Measurements from ENCODE around the gene FRAT2.

FRAT2 gene

GRCh38 chr10:97334370-97335175, at the start of gene FRAT2:
TSS of gene FRAT2 (minus strand) at chr10:97334729. CDS start at chr10:97334572, 157 bp downstream.
- peak; percentile 60 for DNase-seq

GRCh38 chr10:97384156-97384555, 49.6 kb upstream of the FRAT2 start:
- DNase-seq = no peak

- no peak for DNase-seq
Observed at GRCh38 chr10:97383159-97383558, 48.6 kb upstream of the FRAT2 start.

GRCh38 chr10:97381626-97382025, 47.1 kb upstream of the FRAT2 start:
- no peak for DNase-seq

- DNase-seq = no peak
Observed at GRCh38 chr10:97380516-97380915, 46.0 kb upstream of the FRAT2 start.

GRCh38 chr10:97378933-97379921, 44.7 kb upstream of the FRAT2 start:
- DNase-seq = no peak

GRCh38 chr10:97376413-97376812, 41.9 kb upstream of the FRAT2 start:
- peak; percentile 50 for DNase-seq

- no peak for DNase-seq
Observed at GRCh38 chr10:97373456-97373855, 38.9 kb upstream of the FRAT2 start.

GRCh38 chr10:97372233-97372875, 37.8 kb upstream of the FRAT2 start:
- no peak for DNase-seq

- DNase-seq = no peak
Observed at GRCh38 chr10:97371696-97372095, 37.2 kb upstream of the FRAT2 start.

- no peak for DNase-seq
Observed at GRCh38 chr10:97367126-97367649, 32.7 kb upstream of the FRAT2 start.

- DNase-seq = no peak
Observed at GRCh38 chr10:97366572-97366971, 32.0 kb upstream of the FRAT2 start.

- peak; percentile 100 for DNase-seq
Observed at GRCh38 chr10:97365761-97366351, 31.3 kb upstream of the FRAT2 start.

- no peak for DNase-seq
Observed at GRCh38 chr10:97363071-97363470, 28.5 kb upstream of the FRAT2 start.

- DNase-seq = no peak
Observed at GRCh38 chr10:97362310-97363033, 27.9 kb upstream of the FRAT2 start.

- no peak for DNase-seq
Observed at GRCh38 chr10:97361537-97361901, 27.0 kb upstream of the FRAT2 start.

- DNase-seq = no peak
Observed at GRCh38 chr10:97360705-97361536, 26.4 kb upstream of the FRAT2 start.

GRCh38 chr10:97358781-97359180, 24.3 kb upstream of the FRAT2 start:
- DNase-seq = no peak

- DNase-seq = no peak
Observed at GRCh38 chr10:97358349-97358748, 23.8 kb upstream of the FRAT2 start.

- no peak for DNase-seq
Observed at GRCh38 chr10:97356918-97357317, 22.4 kb upstream of the FRAT2 start.
